Fibroblast of upper back skin (primary cell): Measurements from ENCODE around the gene NTN1.
"Not testable (repeated sequence)": the region's sequence is repeated elsewhere in the genome, so short reads cannot be mapped to it uniquely, and the experiment has no call there.

Source experiments
- DNase-seq: peaks from one replicate; pipeline ENCODE4 v3.0.0-alpha.2; 2013

Gene NTN1

GRCh38 chr17:9256751-9257629 lies 235.7 kb downstream of the NTN1 start:
- no peak for DNase-seq

GRCh38 chr17:9257630-9257965 lies 236.3 kb downstream of the NTN1 start:
- not testable (repeated sequence) for DNase-seq

DNA sequence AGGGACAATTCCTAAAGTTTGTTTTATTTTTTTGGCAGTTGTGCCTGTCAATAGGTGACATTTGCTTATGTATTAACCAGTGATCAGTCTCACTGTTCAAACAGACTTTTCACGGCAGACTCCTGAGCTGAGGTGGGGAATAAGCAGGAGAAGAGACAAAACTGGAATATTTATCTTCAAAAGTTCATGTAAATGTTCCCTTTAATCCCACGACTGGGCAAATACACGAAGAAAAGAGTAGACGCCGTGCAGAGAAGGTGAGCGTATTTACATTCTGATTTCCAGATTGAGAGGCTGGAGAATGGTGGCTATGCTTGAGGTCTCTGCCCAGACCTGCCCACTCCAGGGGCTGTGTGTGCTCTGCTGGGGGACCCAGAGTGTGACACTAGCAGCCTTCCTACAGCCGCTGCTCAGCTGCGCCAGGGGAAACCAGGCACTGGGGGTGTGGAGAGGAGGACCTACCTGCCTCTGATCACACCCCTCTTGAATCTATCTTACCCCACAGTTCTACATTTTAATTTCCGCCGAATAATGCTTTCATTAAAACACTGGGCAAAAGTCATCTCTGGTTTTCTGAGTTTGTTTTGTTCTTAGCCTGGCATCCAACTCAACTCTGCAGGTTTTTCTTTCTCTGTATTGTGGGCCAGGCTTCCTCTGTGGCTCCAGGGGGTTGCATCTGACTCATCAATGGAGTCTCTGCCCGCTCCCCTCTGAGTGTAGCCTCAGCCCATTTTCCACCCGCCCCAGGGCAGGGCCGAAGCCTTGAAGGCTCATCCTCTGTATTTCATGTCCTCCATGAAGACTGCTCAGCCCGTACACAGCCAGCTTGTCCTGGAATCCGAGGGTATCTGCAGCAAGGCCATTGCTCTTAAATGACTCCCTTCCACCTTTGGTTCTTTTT lies 237.1 kb downstream of the NTN1 start:
- no peak for DNase-seq

GRCh38 chr17:9259419-9259818 lies 238.1 kb downstream of the NTN1 start:
- no peak for DNase-seq

- DNase-seq, result no peak
Observed at GRCh38 chr17:9261081-9262012, 240.0 kb downstream of the NTN1 start.

DNA sequence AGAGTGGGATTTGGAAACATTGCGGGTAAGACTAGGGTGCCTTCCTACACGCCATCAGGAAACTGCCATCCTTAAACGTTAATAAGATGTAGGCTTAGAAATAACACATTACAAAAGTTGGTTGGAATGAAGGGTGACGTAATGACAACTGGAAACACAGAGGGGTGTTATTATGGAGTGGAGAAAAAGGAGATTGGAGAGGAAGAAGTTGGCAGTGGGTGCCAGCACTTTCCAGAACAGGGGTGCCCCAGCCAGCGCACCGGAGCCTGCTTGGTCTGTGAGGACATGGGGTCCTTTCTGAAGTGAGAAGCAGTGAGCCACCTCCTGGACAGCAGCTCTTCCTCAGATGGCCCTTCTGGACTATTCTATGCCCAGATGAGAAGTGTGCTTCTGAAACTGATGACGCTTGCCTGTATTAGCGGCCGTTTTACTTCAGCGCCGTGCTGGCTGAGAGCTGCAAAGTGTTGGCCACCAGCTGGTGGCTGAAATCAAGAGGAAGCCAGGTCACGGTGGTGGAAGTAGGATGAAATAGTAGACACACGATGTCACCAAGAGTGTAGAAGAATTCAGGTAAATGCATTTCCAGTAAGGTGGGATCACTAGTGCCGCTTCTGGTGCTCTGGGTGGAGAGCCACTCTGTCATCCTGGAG lies 244.8 kb downstream of the NTN1 start:
- no peak for DNase-seq

- DNase-seq, result peak; percentile 8
Observed at GRCh38 chr17:9266697-9267117, 245.4 kb downstream of the NTN1 start.

DNA sequence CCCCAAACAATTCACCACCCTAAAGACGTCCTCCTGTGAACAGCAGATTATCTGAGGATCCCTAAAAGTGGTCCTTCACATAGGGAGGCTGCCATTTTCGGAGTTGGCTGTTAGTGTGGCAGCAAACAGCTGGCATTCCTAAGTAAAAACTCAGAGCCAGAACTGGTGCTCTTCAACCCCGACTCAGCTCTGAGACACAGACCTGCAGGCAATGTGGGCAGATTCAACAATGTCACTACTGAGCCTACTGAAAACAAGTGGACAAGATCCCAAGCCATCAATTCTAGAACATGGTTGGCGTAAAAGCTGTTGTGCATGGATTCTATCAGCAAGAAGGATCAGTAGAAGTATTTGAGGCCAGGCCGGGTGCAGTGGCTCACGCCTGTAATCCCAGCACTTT lies 247.2 kb downstream of the NTN1 start:
- DNase-seq, result no peak

DNA sequence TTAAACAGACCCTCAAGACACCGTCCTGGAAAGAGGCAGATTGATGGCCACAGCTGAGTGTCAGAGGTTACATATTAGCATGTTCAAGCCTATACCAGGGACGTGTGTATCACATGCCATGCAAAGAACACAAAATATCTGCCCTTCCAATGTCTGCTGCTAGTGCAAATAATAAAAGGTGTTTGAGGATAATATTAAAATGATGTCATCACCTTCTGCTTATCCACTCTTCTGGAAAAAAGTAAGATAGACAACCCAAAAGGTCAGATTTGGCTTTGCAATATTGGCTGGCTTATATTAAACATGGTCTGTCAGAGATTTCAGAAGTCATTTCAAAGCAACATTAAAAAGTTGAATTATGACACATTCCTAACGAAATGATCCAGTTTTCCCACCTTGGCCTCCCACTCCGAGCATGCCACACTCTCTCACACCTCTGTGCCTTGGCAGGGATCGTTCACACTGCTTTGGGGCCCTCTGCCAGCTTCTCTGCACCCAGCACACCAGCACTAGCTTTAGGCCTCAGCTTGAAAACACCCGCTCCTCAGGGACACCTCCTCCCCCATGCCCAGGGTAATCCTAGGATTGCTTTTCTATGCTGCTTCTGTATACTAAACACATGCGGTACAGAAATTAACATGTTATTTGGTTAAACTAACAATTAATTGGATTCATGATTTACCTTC lies 248.2 kb downstream of the NTN1 start:
- no peak for DNase-seq

DNA sequence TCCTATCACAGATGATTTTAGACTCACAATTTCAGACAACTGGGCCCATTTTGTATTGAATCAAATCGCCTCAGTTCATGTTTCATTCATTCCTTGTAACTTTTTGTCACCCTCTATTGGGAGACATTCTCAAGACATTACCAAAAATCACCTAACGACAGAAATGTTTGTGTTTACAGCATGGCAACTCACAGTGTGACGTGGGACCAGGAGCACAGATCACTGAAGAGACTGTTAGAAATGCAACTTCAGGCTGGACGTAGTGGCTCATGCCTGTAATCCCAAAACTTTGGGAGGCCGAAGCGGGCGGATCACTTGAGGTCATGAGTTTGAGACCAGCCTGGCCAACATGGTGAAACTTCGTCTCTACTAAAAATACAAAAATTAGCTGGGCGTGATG lies 249.6 kb downstream of the NTN1 start:
- DNase-seq, result no peak

DNA sequence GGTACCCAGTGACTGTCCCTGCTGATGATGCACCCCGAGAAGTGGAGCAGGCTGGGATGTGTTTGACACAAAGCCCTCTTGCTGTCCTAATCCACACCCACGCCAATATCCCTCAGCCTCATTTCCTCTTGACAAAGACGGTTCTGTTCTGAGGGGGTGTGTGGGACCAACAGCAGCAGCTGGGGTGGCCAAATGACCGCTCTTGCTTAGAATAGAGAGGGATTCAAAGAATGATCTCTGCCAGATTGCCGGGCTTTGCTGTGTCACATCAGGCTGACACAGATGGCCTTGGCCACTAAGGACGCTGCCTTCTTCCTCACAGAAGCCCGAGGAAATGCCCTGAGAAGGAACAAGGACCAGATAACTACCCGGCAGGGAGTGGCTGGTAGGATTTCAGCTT lies 250.7 kb downstream of the NTN1 start:
- no peak for DNase-seq

GRCh38 chr17:9272501-9273200 lies 251.3 kb downstream of the NTN1 start:
- peak; percentile 83 for DNase-seq

GRCh38 chr17:9273428-9274391 lies 252.4 kb downstream of the NTN1 start:
- DNase-seq, result peak; percentile 42

GRCh38 chr17:9274973-9275372 lies 253.7 kb downstream of the NTN1 start:
- DNase-seq, result no peak

DNA sequence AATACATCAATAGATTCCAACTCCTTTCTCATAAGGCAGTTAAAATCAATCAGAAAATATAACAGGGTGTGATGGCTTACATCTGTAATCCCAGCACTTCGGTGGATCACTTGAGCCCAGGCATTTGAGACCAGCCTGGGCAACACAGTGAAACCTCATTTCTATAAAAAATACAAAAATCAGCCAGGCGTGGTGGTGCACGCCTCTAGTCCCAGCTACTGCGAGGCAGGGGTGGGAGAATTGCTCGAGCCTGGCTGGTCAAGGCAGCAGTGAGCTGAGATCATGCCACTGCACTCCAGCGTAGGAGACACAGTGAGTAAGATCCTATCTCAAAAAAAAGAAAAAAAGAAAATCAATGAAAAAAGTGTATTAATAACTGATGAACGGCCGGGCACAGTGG lies 258.6 kb downstream of the NTN1 start:
- no peak for DNase-seq

- no peak for DNase-seq
Observed at GRCh38 chr17:9283909-9284308, 262.6 kb downstream of the NTN1 start.

GRCh38 chr17:9284884-9285283 lies 263.6 kb downstream of the NTN1 start:
- DNase-seq, result no peak

DNA sequence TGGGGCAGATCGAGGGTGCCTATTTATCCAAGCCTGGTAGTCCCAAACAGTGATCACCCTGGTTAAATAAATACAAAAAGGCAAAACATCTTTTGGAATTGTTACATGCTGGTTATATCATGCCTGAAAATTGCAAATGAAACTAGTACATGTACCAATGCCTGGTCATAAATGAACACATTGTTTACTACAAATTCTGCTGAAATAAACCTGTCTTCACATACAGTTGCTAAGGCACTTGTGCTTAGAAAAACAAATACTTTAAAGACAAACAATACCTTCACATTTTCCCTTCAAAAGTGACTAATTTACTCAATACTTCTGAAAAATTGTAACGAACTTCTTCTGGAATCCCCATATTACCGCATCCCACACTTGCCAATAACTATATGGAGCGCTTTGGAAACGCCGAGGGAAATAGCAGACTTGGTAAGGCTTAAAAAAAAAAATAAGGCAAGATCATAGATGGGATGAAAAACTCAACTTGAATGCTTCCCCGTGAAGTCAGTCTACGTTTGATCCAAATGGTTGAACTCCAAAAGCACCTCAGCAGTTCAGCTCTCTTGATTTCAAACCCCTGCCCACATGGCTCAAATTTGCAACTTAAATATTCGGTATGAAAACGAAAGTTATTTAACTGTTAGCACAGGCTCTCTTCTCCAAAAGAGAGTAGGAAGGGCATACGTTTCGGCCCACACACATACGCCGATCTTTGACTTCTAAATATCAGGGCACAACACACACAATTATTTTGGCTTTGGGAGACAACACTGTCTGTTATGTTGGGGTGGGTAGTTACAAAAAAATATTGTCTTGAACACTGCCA lies 264.5 kb downstream of the NTN1 start:
- DNase-seq, result no peak

DNA sequence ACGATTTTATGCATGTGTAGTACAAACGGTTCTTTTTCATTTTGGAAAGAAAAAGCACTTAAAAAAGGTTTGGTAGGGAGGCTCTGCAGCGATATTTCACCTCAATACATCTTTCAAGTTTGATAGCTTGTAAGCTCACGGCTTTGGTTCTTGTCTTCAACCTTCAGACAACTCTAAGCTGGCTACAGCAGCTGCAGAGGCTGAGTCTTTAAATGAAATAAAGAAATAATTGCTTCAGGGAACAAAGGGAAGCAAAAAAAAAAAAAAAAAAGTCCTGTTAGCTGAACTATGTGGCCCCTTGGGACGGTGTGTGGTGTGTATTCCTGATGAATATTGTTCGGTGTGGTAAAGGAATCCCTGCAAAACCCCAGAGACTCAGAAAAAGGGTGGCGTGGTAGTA lies 265.1 kb downstream of the NTN1 start:
- peak; percentile 19 for DNase-seq
